ENCODE data around the gene MAGOH.

MAGOH gene

DNA sequence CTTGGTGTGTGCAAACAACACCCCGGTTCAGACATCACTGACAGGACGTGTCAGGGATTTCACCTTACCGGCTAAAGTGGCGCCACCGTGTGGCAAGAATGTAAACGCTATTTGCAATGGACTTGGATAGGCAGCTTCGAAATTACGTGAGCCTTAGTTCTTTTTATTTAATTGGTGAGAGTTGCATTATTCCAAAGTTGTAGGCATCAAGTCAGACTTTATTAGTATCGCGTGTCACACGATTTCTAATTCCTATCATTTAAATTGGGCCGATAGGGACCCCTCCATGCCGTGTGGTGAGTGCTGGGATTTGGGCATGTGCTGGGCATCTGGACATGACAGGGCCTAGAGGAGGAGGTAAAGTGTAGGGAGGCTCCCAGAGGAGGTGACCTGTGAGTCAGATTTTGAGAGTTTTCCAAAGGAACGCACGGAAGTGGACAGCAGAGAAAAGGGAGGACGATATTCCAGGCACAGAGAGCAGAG, 56.2 kb downstream of the MAGOH start:
- no peak overlapping the region for H3K4me2 ChIP-seq (ENCODE audit: low read length)
- no peak overlapping the region for H3K4me3 ChIP-seq (ENCODE audit: low read length)
- peaks cover 15% of the 10 kb centered on the region for H3K27me3 ChIP-seq (ENCODE audit: control insufficient read depth, insufficient read depth, low read length)
- no peaks in the 10 kb centered on the region for H3K9me3 ChIP-seq (replicated peaks; ENCODE audit: low read length)
- H3K36me3 ChIP-seq (ENCODE audit: insufficient read depth, low read length), result no peaks in the 10 kb centered on the region
- no peak overlapping the region for H3K9ac ChIP-seq (ENCODE audit: low read depth, low read length)
- H3K4me1 ChIP-seq (ENCODE audit: control insufficient read depth, insufficient read depth, low read length), result no peaks in the 10 kb centered on the region

DNA sequence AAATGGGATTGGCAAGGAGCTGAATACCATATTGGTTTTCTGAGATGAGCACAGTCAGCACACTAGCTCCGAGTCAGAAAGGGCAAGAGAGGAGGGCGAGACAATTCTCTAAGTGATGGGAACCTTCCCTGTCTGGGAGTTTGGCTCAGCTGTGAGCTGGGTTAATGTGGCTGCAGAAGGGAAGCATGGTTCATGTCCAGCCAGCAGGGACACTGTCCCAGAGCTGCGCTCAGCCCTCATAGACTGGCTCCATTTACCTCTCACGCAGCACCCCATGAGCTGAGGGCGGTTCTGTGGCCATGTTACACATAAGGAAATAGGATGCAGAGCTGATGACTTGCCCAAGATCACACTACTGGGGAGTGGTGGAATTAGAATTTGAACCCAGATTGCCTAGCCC, 57.4 kb downstream of the MAGOH start:
- Histone ChIP-seq H3K4me2 (ENCODE audit: low read length) (no peak overlapping the region), H3K4me1 (ENCODE audit: control insufficient read depth, insufficient read depth, low read length) (no peaks in the 10 kb centered on the region), H3K27me3 (ENCODE audit: control insufficient read depth, insufficient read depth, low read length) (peaks cover 24% of the 10 kb centered on the region), H3K4me3 (ENCODE audit: low read length) (no peak overlapping the region), H3K36me3 (ENCODE audit: insufficient read depth, low read length) (no peaks in the 10 kb centered on the region), H3K9ac (ENCODE audit: low read depth, low read length) (no peak overlapping the region), H3K9me3 (replicated peaks; ENCODE audit: low read length) (no peaks in the 10 kb centered on the region)

DNA sequence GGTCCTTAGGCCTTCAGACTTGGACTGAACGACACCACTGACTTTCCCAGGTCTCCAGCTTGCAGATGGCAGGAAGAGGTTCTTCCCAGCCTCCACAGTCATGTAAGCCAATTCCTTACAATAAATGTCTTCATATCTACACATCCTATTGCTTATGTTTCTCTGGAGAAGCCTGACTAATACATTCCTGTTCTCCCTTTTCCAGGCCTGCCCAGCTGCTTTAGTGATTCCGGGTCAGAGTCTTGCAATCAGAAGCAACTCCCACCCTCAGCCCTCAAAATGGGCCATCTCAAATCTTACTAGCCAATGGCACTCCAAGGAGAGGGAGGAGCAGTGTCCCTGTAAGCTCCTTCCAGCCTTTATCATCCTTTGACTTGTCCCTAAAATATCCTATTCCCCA, 58.1 kb downstream of the MAGOH start:
- peaks cover 30% of the 10 kb centered on the region for H3K27me3 ChIP-seq (ENCODE audit: control insufficient read depth, insufficient read depth, low read length)
- H3K36me3 ChIP-seq (ENCODE audit: insufficient read depth, low read length), result no peaks in the 10 kb centered on the region
- peaks cover 3% of the 10 kb centered on the region for H3K4me1 ChIP-seq (ENCODE audit: control insufficient read depth, insufficient read depth, low read length)
- H3K9ac ChIP-seq (ENCODE audit: low read depth, low read length), result no peak overlapping the region
- no peak overlapping the region for H3K4me3 ChIP-seq (ENCODE audit: low read length)
- no peak overlapping the region for H3K4me2 ChIP-seq (ENCODE audit: low read length)
- H3K9me3 ChIP-seq (replicated peaks; ENCODE audit: low read length), result no peaks in the 10 kb centered on the region
